ENCODE data around the gene ATXN10.
A peak's percentile ranks its signal among the peaks of the same experiment; 100 is the strongest.
"Not testable (repeated sequence)": the region's sequence is repeated elsewhere in the genome, so short reads cannot be mapped to it uniquely, and the experiment has no call there.

ATXN10 gene

DNA sequence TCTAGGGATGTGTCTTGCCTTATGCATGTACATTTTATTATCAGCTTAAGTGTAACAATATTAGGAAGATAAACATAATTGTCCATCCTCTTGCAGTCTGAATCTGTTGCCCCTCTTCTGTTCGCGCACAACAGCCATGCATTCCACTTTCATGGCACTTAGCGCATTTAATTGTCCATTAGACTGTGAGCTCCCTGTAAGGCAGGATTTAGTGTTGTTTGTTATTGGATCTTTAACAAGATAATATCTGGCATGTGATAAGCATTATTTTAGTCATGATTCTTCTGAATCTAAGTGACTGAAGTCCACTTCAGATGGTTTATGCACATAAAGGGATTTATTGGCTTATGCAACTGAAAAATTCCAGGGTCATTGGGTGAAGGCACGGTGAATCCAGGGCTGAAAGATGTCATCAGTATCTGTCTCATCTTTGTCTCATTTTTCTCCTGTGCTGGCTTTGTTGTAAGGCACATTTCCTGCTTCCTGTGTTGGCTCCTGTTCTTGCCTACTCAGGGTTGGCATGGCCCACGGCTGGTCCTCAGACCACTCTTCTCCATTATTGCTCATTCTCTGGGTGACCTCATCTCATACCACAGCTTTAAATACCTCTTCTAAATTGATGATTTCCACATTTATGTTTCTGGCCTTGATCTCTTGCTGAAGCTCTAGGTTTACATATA is 37.6 kb downstream of the ATXN10 start:
- peak; percentile 72 for DNase-seq (ENCODE audit: low spot score)

DNA sequence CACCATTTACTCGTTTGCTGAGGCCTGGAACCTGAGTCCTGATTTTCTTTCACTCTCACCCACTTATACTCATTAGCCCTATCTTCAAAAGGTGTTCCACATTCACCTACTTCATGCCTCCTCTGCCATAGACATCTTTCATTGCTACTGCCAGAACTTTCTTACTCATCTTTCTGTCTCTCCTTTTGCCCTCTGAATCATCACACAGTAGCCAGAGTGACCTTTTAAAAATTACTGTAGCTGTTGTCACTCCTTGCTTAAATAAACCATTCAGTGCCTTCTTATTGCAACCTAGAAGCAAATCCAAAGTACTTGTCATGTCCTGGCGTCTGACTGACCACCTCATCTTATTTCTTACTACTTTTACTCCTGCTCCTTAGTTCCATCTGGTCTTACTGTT is 38.2 kb downstream of the ATXN10 start:
- peak; percentile 33 for DNase-seq (ENCODE audit: low spot score)

DNA sequence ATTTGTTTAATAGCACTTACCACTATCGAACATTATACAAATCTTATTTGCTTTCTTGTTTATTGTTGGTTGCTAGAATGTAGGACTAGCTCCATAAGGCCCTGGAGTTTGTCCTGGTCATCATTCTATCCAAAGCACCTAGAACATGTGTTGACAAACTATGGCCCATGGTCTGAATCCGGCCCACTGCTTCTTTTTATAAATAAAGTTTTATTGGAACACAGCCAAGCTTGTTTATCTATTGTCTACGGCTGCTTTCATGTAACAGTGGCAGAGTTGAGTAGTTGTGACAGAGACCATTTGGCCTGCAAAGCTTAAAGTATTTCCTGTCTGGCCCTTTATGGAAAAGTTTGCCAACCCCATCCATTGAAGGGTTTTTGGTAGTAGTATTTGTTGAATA is 38.8 kb downstream of the ATXN10 start:
- no peak for DNase-seq (ENCODE audit: low spot score)

DNA sequence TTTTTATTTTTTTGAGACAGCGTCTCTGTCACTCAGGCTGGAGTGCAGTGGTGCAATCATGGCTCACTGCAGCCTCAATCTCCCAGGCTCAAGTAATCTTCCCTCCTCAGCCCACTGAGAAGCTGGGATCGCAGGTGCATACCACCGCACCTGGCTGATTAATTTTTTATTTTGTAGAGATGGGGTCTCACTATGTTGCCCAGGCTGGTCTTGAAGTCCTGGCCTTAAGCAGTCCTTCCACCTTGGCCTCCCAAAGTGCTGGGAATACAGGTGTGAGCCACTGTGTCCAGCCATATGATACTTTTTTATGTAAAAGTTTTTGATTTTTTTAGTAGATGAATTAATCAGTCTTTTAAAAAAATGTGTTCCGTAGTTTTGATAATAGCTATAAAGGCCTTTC is 42.8 kb downstream of the ATXN10 start:
- DNase-seq (ENCODE audit: low spot score): not testable (repeated sequence)

DNA sequence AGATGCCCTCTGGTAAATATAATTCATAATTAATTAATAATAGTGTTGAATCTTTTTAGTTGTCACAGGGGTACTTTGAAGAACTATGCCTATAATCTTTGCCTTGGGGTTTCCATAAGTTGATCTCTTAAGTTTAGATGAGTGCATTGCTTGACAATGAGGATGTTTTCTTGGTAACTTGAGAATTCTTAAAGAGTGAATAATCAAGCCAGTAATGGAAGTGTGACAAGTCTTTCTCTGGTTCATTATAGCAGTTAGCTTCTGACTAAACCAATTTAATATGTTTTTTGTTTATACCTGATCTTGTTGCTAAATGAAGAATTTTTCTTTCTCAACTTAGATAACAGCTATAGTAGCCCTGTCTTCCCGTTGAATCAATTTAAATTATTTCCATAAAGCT is 46.2 kb downstream of the ATXN10 start:
- DNase-seq (ENCODE audit: low spot score): peak; percentile 54

DNA sequence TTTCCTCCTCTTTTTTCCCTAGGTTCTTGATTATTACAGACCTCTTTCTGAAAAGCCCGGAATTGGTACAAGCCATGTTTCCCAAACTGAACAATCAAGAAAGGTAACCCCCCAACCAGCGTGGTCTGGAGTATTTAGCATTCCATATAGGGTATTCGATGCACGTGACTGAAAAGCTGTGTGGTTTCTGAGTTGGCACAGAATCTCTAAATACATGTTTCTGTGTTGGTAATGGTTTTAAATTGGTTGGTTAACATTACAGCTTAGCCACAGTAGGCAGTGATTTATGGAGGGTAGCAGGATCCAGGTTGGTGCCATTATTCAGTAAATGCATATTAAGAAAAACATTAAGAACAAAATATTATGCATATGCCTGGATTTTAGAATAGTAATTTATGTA is 46.8 kb downstream of the ATXN10 start:
- no peak for DNase-seq (ENCODE audit: low spot score)

DNA sequence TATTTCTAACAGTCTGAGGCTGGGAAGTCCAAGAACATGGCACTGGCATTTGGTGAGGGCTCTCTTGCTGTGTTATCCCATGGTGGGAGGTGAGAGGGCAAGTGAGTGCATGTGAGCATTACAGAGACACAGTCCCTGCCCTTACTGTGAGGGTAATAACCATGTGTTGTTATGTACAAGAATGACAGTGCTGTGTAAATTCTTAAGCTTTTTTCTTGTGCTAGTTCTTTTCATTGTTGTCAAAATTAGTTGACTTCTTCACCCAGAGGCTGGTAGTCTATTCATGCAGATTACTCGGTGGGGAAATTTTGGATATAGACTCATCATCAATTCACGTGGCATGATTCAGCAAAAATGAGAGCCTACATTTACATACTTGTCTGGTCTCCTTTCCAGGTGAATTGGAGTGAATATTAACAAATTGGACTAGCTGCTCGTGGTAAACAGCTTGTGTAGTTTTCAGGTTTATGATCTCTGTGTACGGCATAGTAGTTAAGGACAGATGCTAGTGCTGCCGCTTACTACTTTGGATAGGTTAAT is 49.3 kb downstream of the ATXN10 start:
- no peak for DNase-seq (ENCODE audit: low spot score)

DNA sequence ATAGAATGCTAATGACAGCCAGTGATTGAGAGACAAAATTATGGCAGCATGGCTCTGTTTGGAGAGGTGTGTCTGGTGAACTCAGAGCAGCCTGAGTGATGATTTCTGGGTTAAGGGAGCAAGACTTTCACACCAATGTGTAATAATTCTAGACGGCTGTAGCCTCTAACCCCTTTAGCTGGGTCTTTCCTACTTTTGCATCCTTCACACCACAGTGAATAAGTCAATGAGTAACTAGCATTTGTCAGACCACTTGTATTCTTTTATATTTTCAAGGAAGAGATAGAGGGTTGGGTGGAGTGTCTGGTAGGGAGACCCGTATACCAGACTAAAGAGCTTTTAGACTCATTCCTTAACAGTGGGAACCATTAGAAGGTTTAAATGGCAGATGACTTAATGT is 50.4 kb downstream of the ATXN10 start:
- no peak for DNase-seq (ENCODE audit: low spot score)

DNA sequence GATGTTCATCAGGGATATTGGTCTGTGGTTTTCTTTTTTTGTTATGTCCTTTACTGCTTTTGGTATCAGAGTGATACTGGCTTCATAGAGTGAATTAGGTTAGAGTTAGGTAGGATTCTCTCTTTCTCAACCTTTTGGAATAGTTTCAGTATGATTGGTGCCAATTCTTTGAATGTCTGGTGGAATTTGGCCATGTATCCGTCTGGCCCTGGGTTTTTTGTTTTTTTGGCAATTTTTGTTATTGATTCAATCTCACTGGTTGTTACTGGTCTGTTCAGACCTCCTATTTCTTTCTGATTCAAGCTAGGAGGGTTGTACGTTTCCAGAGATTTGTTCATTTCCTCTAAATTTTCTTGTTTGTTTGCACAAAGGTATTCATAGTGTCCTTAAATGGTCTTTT is 54.4 kb downstream of the ATXN10 start:
- DNase-seq (ENCODE audit: low spot score): no peak

DNA sequence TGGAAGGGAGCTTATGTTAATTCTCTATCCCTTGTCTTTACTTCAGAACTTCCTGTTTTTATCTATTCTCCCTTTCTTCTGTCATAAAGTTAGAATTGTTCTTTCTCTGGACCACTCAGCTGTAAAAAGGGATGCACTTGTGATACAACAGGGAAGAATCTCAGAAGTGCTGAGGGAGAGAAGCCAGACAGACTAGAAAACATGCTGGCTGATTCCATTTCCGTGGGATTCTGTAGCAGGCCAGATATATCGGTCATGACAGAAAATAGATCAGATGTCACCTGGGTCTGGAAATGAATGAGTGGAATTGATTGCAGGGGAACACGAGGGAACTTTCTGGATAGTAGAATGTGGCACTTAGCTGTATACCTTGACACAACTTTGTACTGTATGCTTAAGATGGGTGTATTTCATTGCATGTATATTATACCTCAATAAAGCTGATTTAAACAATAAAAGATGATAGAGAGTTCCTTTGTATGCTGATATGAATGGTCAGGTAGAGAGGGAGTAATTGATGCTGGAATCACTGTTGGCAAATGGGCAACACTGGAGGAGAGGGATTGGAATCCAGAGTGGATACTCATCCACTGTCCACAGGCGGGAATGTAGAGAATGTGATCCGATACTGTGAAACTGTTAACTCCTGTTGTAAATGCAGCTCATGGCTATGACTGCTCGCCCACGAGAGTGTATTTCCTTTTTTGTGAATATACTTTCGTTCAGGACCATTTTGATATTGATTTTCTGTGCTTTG is 59.6 kb downstream of the ATXN10 start:
- peak; percentile 44 for DNase-seq (ENCODE audit: low spot score)

DNA sequence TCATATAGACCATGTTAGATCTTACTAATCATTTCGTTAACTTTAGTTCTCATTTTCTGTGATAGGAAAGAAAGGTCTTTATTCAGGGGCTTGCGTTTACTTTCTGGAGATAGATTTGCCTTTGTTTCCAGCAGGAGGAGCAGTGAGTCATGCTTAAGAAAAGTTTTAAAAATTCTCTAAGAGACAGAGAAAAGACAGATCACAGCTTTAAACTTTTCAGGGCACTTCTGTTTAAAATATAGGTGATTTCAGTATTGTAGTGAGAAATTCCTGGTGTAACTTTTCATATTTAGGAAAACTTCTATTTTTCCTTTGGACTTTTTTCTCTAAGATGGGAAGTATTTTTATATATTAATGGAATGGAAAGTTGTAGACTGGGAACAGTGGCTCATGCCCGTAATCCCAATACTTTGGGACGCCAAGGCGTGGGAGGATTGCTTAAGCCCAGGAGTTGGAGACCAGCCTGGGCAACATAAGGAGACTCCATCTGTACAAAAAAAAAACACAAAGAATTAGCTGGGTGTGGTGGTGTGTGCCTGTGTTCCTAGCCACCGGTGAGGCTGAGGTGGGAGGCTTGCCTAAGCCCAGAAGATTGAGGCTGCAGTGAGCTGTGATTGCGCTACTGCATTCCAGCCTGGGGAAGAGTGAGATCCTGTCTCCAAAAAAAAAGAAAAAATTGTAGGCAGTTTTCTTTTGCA is 60.3 kb downstream of the ATXN10 start:
- DNase-seq (ENCODE audit: low spot score): peak; percentile 30

DNA sequence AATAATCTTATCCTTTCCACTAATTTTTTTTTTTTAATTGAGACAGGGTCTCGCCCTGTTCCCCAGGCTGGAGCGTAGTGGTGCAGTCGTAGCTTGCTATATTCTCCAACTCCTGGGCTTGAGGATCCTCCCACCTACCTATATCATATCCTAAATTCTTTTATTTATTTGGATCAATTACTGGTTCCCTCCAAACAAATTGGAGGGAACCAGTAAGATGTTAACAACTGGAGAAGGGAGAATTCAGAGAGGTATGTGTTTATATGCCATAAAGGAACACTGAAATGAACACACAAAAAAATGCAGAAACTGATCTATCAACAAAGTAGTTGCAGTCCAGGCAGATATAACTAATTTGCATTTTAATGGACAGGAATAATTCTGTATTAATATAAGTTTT is 63.6 kb downstream of the ATXN10 start:
- no peak for DNase-seq (ENCODE audit: low spot score)

DNA sequence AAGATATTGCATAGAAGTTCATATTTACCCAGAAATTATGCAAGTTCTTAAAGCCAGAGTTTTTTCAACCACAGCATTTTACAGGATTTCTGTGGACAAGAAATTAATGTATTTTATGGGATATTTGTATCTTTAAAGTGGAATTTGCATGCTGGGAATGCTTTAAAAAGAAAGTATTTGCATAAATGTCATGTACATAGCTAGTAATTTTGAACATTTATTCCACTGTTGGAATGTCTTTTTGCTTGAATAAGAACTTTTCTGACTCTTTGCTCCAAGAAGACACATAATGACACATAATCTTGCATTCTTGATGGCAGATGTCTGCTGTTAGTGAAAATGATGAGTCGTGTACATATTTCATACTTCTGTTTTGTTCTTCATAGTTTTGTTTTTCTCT is 66.6 kb downstream of the ATXN10 start:
- DNase-seq (ENCODE audit: low spot score): no peak

DNA sequence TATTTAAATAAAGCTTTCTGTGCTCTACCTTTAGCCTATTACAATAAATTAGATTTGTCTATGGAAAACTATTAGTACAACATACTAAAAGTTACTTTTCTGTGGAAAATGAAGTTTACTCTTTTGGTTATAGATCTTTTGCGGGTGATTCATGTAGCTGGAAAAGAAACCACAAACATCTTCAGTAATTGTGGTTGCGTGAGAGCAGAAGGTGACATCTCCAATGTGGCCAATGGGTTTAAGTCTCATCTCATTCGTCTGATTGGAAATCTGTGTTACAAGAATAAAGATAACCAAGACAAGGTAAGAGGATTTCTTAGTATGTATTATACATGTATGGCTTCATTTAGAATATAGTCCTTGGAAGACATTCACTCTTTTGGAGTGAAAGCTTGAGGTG is 68.6 kb downstream of the ATXN10 start:
- DNase-seq (ENCODE audit: low spot score): no peak

DNA sequence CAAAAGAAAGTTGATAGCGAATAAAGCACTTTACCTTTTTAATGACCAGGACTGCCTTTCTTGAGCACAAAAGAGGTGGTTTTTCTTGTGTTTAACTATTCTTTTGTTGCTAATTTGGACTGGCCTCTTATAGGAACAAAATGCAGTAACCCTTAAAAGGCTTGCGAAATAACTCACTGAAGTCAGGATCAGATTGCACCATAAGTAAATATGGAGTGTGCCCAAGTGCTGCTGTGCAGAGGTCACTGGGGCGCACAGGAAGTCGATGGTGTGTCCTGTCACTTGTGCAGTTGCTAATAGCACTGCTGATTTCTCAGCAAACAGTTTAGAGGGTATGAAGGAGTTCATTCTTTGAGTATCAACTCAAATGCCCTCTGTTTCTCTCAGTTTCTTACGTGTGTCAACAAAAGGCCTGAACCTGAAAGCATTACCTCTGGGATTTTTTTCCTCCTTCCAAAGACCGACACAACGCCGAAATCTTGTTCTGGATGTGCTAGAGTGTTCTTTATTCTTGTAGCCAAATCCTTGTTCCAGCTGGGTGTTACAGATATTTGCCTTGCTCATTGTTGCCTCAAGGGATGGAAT is 71.3 kb downstream of the ATXN10 start:
- no peak for DNase-seq (ENCODE audit: low spot score)

DNA sequence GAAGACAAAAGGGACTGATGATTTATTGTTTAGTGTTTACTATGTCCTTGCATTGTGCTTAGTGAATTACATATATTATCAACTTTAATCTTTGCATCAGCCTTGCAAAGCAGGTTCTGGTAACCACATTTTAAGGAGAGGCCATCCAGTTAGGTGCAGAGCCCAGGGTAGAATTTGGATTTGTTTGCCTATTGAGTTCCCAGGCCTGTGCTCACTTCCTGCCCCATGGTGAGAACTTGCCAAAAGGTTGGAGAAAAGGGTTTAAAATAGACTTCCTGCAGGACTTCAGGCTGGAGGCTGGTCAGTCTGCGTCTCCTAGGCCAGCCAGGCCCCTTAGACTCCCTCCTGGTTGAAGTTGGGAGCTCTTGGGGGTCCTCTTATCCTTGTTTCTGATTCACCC is 72.1 kb downstream of the ATXN10 start:
- DNase-seq (ENCODE audit: low spot score): no peak

DNA sequence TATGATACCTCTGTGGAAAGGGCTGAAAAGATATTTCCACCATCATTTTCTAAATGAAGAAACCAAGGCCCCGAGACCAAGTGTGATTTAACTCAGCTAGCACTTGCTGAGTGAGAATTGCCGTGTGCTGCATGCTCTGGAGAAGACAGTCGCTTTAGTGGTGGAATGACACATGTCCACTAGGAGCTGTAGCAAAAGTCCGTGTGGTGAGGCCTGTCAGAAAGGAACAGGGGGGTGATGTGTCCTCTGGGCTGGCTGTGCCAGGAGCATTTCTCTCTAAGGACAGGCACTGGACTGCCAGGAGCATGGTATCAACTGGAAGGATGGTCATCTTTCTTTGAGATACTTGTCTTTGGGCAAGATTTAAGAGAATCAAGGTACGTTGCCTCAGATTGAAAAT is 72.8 kb downstream of the ATXN10 start:
- no peak for DNase-seq (ENCODE audit: low spot score)

DNA sequence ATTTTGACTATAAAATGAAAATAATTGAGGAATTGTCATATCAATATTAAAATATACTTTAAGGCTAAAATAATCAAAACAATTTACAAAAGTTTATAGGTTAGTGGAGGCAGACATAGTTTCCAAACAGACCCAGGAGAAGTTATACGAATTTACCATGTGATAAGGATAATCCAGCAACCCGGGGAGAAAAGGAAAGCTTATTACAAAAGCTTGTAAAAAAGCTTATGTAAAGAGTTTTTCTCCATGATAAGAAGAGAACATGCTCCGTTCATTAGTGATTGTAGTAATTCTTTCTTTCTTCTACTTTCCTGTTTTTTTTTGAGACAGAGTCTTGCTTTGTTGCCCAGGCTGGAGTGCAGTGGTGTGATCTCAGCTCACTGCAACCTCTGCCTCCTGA is 79.0 kb downstream of the ATXN10 start:
- no peak for DNase-seq (ENCODE audit: low spot score)

DNA sequence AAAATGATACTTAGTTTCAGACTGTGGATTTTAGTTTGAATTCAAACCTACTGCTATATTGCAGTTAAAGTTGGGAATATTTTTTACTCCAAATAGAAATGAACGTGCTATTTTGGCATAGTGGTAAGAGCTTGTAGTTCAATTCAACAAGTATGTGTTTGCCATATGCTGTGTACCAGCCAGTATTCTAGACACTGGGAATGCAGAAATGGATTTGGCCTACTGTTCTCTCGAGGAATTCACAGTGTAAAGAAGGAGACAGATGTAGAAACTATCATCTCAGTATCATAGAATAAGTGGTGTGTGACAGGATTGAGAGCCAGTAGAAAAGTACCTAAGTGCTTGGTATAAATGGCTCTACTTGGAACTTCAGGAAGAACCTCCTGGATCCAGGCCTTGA is 80.4 kb downstream of the ATXN10 start:
- DNase-seq (ENCODE audit: low spot score): no peak

DNA sequence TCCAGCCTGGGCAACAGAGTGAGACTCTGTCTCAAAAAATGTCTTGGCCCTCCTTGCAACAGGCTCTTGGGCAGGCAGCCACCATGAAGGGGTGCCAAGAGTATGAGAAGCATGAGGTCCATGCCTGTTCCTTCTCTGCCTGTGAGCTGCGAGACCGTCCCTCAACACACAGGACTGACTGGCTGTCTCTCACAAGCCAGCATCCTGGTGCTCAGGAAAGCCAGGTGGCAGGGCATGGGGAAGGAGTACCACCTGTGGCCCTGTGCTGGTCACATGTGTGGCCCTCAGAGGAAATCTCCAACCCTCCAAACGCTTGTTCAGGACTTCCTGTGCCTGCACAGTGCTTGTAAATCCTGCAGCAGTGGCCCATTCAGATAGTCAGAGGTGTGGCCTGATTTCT is 83.2 kb downstream of the ATXN10 start:
- DNase-seq (ENCODE audit: low spot score): peak; percentile 19

DNA sequence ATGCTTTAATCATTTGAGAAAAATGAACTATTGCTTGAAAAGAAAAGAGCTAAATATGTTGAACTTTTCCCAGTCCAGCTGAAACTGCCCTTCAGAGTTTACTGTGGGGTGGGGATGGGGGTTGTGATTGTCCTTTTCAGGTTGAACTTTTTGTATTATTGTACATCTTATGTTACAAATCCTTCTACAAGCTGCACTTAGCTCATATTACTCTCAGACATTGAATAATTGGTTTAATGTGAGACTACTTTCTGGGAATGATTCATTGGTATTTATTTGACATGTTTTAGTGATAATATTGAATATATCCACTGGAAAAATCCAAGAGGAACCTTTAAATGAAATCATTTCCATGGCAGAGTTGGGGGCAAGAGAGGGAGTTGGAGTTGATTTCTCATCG is 84.9 kb downstream of the ATXN10 start:
- no peak for DNase-seq (ENCODE audit: low spot score)

DNA sequence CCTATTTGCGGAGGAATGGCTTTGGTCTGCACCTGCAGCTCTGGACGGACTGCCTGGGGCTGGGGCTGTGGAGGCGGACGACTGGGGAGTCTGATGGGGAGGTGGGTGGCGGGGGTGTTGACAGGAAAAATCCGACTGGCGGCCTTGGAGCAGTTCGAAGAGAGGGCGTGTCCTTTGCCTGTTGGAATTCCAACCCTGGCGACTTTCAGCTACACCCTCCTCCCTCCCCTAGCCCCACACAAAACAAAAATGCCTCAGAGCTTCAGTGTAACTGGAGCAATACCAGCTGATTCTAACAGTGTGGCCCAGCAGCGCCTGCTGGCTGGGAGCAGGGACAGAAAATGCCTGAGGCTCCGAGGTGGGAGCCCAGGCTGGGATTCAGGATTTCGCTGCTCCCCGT is 85.4 kb downstream of the ATXN10 start:
- DNase-seq (ENCODE audit: low spot score): peak; percentile 69

DNA sequence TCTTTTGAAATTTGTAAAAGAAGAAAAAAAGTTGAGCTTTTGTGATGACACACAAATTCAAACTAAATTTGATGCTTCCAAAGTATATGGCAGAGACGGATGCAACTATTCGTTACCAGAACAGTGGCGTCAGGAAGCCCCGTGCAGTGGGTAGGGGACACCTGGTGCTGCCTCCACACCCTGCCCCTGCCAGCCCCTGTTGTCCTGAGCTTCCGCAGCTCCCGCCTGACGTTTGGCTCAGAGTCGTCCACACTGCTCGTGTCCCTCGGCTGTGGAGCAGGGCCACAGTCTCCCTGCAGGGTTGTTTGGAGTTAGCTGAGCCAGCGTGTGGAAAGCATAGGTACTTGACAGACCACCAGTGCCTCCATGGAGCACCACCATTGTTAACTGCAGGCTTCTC is 86.3 kb downstream of the ATXN10 start:
- no peak for DNase-seq (ENCODE audit: low spot score)
